Karpas-422 (cell line): ENCODE measurements around the gene TMEM235. TPM values are rescaled to one million over a fixed set of nuclear protein-coding genes. Genes with fewer than 3 reads are reported as not detected.

Experiments
- DNase-seq: peaks from one replicate; pipeline ENCODE4 v3.0.0-alpha.2; 2015
- H2AFZ ChIP-seq: fragments of 200-600 bp; sonication (generic); 2 replicates; pipeline ENCODE4 v1.6.1; 2014; ENCODE audit warnings: antibody characterized with exemption, low read length, mixed read lengths
- H3K27ac ChIP-seq: fragments of 200-600 bp; sonication (generic); 2 replicates; pipeline ENCODE4 v1.5.1; 2014; ENCODE audit warnings: mild to moderate bottlenecking, low read length, moderate library complexity
- H3K27me3 ChIP-seq: fragments of 200-600 bp; sonication (generic); 2 replicates; pipeline ENCODE4 v1.6.1; 2014; ENCODE audit warnings: low read length, mixed read lengths
- H3K36me3 ChIP-seq: fragments of 200-600 bp; sonication (generic); 2 replicates; pipeline ENCODE4 v1.6.1; 2014; ENCODE audit warnings: low read length, mixed read lengths; ENCODE audit not compliant: insufficient read depth
- H3K4me1 ChIP-seq: fragments of 200-600 bp; sonication (generic); 2 replicates; pipeline ENCODE4 v1.6.1; 2014; ENCODE audit warnings: mild to moderate bottlenecking, low read length, mixed read lengths
- H3K4me2 ChIP-seq: fragments of 200-600 bp; sonication (generic); 2 replicates; pipeline ENCODE4 v1.6.1; 2014; ENCODE audit warnings: low read length, low read depth, mild to moderate bottlenecking; ENCODE audit not compliant: poor library complexity, severe bottlenecking
- H3K4me3 ChIP-seq: fragments of 200-600 bp; sonication (generic); 2 replicates; pipeline ENCODE4 v1.5.1; 2014; ENCODE audit warnings: mild to moderate bottlenecking, antibody characterized with exemption, low read length, mixed read lengths
- H3K79me2 ChIP-seq: fragments of 200-600 bp; sonication (generic); 2 replicates; pipeline ENCODE4 v1.6.1; 2014; ENCODE audit warnings: mild to moderate bottlenecking, low read length, mixed read lengths
- H3K9ac ChIP-seq: fragments of 200-600 bp; sonication (generic); 2 replicates; pipeline ENCODE4 v1.6.0; 2014; ENCODE audit warnings: low read length
- H3K9me2 ChIP-seq: fragments of 200-600 bp; sonication (generic), shearing (Covaris generic); replicated peaks from 2 replicates; pipeline ENCODE4 v1.6.0; 2014; ENCODE audit warnings: mild to moderate bottlenecking, low read length, moderate library complexity; ENCODE audit not compliant: insufficient read depth
- H3K9me3 ChIP-seq: fragments of 300-700, 200-600 bp; sonication (generic); 2 replicates; pipeline ENCODE4 v1.6.1; 2014; ENCODE audit warnings: low read length, mixed read lengths
- H4K20me1 ChIP-seq: fragments of 200-600 bp; sonication (generic); 2 replicates; pipeline ENCODE4 v1.6.1; 2014; ENCODE audit warnings: mild to moderate bottlenecking, antibody characterized with exemption, low read length, low read depth; ENCODE audit not compliant: insufficient read depth
- total RNA-seq: library from RNA; depleted of rRNA; stranded (reverse); fragments of >200 nt; shearing (Covaris generic); gene quantifications from 2 replicates; pipeline ENCODE4 v1.2.3, GENCODE V29; 2014; ENCODE audit warnings: low replicate concordance

TMEM235 gene
- total RNA-seq, 1 experiment from 2014 or later, result not detected

DNA sequence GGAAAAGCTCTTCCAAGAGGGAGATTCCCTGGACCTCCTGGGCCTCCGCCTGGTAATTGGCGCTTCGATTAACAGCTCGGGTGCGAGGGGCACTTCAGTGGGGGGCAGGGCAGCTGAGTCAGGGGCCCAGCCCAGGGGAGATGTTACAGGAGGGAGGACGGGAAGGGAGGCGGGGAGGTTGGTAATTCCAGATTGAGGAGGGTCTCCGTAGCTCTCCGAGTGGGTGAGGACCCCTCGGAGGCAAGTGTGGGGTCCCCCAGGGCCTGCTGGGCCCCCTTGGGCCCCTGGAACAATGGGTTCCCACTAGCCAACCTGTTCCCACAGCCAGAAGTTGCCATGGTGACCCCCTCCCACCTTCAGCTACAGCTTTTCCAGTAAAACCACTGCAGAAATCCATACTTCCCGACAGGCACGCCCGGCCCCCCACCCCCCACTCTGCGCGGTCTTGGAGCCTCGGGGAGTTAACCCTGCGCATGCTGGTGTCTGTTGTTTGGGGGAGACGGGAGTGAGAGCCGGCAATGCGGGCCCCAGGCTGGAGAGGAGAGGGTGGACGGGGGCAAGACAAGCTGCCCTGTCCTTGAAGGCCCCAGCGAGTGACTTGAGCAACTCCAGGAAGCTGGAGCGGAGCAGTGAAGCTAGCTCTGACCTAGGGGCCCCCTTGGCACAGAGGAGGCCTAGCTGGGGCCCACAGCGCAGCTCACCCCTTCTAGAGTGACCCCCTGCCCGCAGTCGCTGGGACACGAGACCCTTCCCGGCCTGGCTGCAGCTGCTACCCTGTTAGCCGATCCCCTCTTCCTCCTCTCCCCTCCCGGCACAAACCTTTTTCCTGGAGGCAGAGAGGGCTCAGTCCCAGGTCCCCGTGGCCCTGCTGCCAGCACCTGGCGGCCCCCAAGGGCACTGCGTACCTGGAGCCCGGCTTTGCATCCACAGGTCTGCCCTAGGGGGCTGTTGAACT, 37.8 kb downstream of the TMEM235 start:
- Histone ChIP-seq H3K4me3 (no peak overlapping the region), H3K36me3 (no peaks in the 10 kb centered on the region), H3K9ac (no peak overlapping the region), H3K27me3 (no peaks in the 10 kb centered on the region), H3K9me3 (no peaks in the 10 kb centered on the region), H3K27ac (no peak overlapping the region), H3K4me2 (no peak overlapping the region), H4K20me1 (no peaks in the 10 kb centered on the region), H3K4me1 (no peaks in the 10 kb centered on the region), H3K9me2 (no peaks in the 10 kb centered on the region), H2AFZ (no peak overlapping the region), H3K79me2 (no peaks in the 10 kb centered on the region)
- DNase-seq, result no peak

DNA sequence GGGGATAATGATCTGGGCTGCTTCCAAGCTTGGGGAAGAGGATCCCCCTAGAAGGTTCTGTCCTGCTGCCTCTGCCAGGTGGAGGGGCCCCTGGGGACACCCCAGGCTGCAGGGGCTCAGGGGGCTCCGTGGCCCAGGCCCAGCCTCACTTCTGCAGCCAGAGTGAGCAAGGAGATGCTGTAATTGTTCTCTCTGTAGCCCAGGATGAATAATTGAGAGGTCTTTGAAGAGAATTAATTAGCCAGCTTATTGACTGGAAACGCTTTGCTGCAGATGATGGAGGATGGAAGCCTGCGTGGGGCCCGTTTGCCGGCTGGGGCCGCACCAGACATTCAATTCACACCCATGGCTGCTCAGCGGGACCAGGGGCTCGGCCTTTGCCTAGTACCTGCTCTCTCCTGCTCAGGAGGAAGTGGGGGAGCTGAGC, 38.5 kb downstream of the TMEM235 start:
- no peaks in the 10 kb centered on the region for H3K9me2 ChIP-seq
- H3K79me2 ChIP-seq, result no peaks in the 10 kb centered on the region
- no peak overlapping the region for H3K4me2 ChIP-seq
- H3K36me3 ChIP-seq, result no peaks in the 10 kb centered on the region
- H2AFZ ChIP-seq, result no peak overlapping the region
- H3K27ac ChIP-seq, result no peak overlapping the region
- H3K4me1 ChIP-seq, result no peaks in the 10 kb centered on the region
- H3K27me3 ChIP-seq, result no peaks in the 10 kb centered on the region
- H3K9ac ChIP-seq, result no peak overlapping the region
- DNase-seq, result no peak
- H3K9me3 ChIP-seq, result no peaks in the 10 kb centered on the region
- H4K20me1 ChIP-seq, result no peaks in the 10 kb centered on the region
- H3K4me3 ChIP-seq, result no peak overlapping the region

DNA sequence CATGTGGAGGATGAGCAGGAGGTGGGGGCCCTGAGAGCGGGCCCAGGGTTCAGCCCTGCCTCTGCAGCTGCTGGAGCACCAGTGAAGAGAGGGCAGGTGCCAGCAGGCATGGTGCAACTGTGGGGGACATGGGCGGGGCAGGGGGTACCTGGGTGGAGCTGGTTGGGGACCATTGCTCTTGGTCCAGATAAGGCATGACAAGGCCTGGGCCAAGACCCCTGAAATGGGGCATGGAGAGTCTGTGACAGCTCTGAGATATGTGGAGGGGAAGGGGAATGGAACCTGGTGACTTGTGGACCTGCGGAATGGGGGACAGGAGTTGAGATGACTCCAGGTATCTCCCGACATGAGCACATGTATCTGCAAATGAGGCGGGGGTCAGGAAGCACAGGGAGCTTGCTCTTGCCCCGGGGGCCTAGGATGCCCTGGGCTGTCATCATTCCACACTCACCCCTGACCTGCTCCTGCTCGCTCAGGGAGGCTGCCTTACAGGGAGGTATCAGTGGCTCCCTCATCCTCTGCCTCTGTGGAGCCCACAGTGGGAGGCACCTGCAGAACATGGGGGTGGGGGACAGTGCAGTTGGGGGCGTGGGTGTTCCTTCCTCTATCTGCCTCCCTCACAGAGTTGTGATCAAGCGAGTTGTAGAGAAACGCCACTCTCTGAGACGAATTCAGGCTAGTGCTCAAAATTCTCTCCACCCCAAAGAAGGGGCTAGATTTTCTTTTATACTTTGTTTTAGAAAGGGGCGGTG, 40.2 kb downstream of the TMEM235 start:
- Histone ChIP-seq H3K9ac (no peak overlapping the region), H3K9me2 (no peaks in the 10 kb centered on the region), H4K20me1 (no peaks in the 10 kb centered on the region), H3K27me3 (no peaks in the 10 kb centered on the region), H2AFZ (no peak overlapping the region), H3K4me3 (no peak overlapping the region), H3K27ac (no peak overlapping the region), H3K4me1 (peaks cover 7% of the 10 kb centered on the region), H3K9me3 (no peaks in the 10 kb centered on the region), H3K36me3 (no peaks in the 10 kb centered on the region), H3K79me2 (no peaks in the 10 kb centered on the region), H3K4me2 (no peak overlapping the region)
- no peak for DNase-seq

DNA sequence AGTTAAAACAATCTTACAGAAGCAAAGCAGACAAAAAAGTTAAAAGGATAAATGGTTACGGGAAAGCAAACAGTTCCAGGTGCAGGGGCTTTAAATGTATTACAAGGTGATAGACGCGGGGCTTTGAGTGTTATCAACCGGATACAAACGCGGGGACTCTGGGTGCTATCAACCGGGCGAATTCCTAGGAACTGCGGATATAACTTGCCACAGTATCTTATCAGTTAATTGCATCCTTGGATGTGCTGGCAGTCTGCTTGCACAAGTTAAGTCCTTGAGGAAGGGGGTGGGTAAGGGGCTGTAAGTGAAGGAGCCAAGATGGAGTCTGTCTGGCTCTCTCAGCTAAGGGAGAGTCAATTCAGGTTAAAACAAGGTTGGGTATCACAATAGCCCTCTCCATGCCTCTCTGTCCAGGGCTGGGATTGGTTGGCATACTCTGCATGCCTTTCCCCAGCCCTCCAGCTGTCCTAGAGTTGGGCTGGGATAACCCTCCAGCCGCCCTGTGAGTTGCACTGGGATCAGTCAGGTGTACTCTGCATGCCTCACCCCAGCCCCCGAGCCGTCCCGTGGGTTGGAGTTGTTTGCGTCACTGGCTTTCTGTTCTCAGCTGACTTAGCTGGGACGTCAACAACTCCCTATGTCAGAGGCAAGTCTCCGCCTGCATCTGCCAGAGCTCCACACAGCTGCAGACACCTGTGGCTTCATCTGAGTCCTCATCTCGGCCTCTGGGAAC, 40.9 kb downstream of the TMEM235 start:
- H3K27ac ChIP-seq, result no peak overlapping the region
- H3K4me1 ChIP-seq, result peaks cover 8% of the 10 kb centered on the region
- H3K4me2 ChIP-seq, result no peak overlapping the region
- no peaks in the 10 kb centered on the region for H3K9me3 ChIP-seq
- no peak overlapping the region for H3K4me3 ChIP-seq
- H4K20me1 ChIP-seq, result no peaks in the 10 kb centered on the region
- DNase-seq, result no peak
- no peaks in the 10 kb centered on the region for H3K36me3 ChIP-seq
- no peaks in the 10 kb centered on the region for H3K79me2 ChIP-seq
- no peaks in the 10 kb centered on the region for H3K9me2 ChIP-seq
- H3K27me3 ChIP-seq, result no peaks in the 10 kb centered on the region
- no peak overlapping the region for H3K9ac ChIP-seq
- H2AFZ ChIP-seq, result no peak overlapping the region

DNA sequence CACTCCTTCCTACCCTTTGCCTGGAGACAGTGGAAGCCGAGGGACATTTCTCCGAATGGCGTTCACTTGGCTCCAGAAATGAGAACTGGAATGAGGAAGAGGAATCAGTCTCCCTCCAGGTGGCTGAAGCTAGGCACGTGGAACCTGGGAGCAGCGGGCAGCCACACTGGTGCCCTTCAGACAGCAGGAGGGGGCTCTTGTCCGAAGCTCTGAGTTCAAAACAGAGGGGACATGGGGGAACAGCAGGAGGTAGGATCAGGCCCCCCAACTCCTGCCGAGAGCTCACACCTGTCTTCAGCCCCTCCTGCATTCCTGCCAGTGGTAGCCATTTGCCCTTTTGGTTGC, 41.5 kb downstream of the TMEM235 start:
- no peak overlapping the region for H3K9ac ChIP-seq
- no peaks in the 10 kb centered on the region for H3K79me2 ChIP-seq
- no peaks in the 10 kb centered on the region for H3K9me2 ChIP-seq
- no peak overlapping the region for H2AFZ ChIP-seq
- peaks cover 8% of the 10 kb centered on the region for H3K4me1 ChIP-seq
- no peak overlapping the region for H3K4me2 ChIP-seq
- H4K20me1 ChIP-seq, result no peaks in the 10 kb centered on the region
- no peak overlapping the region for H3K27ac ChIP-seq
- no peaks in the 10 kb centered on the region for H3K36me3 ChIP-seq
- H3K4me3 ChIP-seq, result no peak overlapping the region
- H3K27me3 ChIP-seq, result no peaks in the 10 kb centered on the region; the same call in 1 of the 2 replicates
- no peaks in the 10 kb centered on the region for H3K9me3 ChIP-seq
- DNase-seq, result no peak

DNA sequence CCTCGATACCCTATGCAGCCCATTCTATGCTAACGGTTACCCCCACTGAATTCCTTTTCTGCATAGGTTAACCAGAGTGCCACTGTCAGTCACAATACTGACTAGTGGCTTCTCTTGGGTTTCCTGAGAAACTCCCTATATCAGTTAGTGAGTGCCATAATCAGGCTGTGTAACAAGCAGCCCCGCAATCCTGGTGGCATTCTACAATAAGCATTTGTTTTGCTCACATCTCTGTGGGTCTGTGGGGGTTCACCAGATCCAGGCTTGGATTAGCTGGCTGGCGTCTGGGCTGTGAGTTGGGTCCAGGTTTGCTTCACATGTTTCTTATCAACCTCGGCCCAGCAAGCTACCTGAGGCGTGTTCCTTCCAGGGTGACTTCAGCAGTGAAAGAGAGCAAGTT, 42.4 kb downstream of the TMEM235 start:
- H3K4me2 ChIP-seq, result no peak overlapping the region
- no peaks in the 10 kb centered on the region for H3K9me3 ChIP-seq
- no peaks in the 10 kb centered on the region for H3K36me3 ChIP-seq
- no peaks in the 10 kb centered on the region for H3K9me2 ChIP-seq
- H3K79me2 ChIP-seq, result no peaks in the 10 kb centered on the region
- no peaks in the 10 kb centered on the region for H4K20me1 ChIP-seq
- no peak for DNase-seq
- no peak overlapping the region for H3K27ac ChIP-seq
- H3K4me1 ChIP-seq, result peaks cover 9% of the 10 kb centered on the region
- H3K4me3 ChIP-seq, result no peak overlapping the region
- H3K27me3 ChIP-seq, result no peaks in the 10 kb centered on the region; the same call in 1 of the 2 replicates
- no peak overlapping the region for H2AFZ ChIP-seq
- H3K9ac ChIP-seq, result no peak overlapping the region

DNA sequence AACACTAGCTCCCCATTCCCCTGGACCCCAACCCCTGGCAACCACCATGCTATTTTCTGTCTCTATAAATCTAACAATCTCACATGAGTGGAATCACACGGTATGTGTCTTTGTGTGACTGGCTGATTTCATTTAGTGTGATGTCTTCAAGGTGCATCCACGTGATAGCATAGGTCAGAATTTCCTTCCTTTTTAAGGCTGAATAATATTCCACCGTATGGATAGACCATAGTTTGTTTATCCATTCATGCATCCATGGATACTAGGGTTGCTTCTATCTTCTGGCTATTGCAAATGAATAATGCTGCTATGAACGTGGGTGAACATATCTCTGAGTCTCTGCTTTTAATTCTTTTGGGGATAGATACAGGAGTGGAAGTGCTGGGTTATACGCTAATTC, 43.9 kb downstream of the TMEM235 start:
- Histone ChIP-seq H3K9me3 (no peaks in the 10 kb centered on the region), H3K79me2 (no peaks in the 10 kb centered on the region), H3K9me2 (no peaks in the 10 kb centered on the region), H3K27ac (no peak overlapping the region), H3K4me3 (no peak overlapping the region), H3K9ac (no peak overlapping the region), H3K27me3 (no peaks in the 10 kb centered on the region; the same call in 1 of the 2 replicates), H3K36me3 (no peaks in the 10 kb centered on the region), H2AFZ (no peak overlapping the region), H3K4me1 (peaks cover 18% of the 10 kb centered on the region), H4K20me1 (no peaks in the 10 kb centered on the region), H3K4me2 (no peak overlapping the region)
- no peak for DNase-seq
